GM19193 (cell line): ENCODE data around the gene BCHE.

Experiments
- POLR2A ChIP-seq: IDR thresholded peaks from 4 replicates; pipeline ENCODE4 v1.6.1; 2011; ENCODE audit not compliant: insufficient read depth, insufficient read length; ENCODE audit errors: extremely low read depth

Gene BCHE

DNA sequence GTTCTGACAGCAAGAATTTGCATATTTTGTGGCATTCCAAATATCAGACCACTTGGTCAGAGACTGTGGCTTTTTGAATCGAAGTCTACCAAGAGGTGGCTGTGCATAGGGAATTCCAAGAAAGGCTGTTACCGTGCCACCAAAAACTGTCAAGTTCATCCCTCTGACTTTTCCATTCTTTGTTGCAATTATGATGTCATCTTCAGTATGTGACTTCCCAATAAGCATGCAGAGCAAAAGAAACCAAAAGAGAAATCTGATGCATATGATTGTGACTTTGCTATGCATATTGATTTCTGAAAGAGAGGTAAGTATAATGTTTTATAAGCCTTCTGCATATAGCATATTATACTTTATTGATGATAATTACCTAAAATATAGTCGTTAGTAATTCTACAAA lies 6.5 kb downstream of the BCHE start:
- TF ChIP-seq POLR2A, result no peak

GRCh38 chr3:165827883-165828282 lies 9.3 kb downstream of the BCHE start:
- TF ChIP-seq POLR2A, result no peak

GRCh38 chr3:165827233-165827632 lies 10.0 kb downstream of the BCHE start:
- no peak for TF ChIP-seq POLR2A

GRCh38 chr3:165820671-165821123 lies 16.5 kb downstream of the BCHE start:
- TF ChIP-seq POLR2A, result no peak

DNA sequence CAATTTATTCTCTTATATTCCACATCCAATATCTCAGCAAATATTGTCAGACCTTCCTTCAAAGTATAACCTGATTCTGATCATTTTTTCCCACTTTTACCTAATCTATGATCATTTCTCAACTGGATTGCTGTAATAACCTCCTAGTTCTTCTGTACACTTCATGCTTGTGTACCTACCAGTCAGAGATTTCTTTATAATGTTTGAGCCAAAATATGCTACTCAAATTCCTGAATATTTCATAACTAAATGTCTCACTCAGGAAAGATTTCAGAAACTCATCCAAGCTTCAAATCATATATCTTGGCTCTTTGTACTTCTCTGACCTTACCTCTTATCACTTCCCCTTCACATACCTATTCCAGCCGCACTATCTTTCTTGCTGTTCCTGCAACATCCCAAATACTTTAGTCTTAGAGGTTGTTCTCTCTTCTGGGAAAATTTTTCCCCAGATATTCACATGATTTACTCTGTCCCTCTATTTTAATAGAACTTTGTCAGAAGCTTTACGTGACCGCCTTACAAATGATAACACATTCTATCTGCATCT lies 20.0 kb downstream of the BCHE start:
- TF ChIP-seq POLR2A, result no peak

DNA sequence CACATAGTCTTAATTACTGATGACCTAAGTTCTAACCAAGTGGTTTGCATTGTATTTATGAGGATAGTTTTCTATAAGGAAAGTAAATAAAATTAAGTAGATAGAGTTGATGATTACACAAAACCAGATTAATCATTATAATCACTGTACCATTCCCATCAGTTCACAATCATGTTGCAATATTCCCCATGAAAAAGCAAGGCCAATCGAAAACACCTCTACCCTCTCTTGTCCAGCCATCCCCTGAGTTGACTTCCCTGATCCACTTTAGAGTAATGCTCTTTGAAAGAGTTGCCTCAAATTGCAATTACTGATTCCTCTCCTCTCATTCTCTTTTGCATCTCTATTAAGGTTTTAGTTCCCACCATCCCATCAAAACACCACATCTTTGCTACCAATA lies 21.0 kb downstream of the BCHE start:
- TF ChIP-seq POLR2A, result no peak

DNA sequence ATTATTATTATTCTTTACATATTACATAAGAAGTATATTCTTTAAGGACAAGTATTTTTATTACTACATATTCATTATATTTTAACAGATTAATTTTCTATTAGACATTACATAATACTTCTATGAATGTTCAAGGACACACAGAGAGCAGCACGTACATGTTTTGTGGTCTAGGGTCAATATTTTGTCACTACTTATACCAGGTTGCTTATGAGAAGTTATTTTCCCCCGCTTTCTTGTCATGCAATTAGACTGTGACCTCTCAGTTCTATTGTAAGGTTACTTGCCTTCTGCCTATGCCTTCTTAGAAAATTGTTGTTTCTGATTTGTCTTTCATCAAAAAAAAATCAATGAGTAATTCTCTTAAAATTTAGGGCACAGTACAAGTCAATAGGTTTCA lies 21.5 kb downstream of the BCHE start:
- no peak for TF ChIP-seq POLR2A

DNA sequence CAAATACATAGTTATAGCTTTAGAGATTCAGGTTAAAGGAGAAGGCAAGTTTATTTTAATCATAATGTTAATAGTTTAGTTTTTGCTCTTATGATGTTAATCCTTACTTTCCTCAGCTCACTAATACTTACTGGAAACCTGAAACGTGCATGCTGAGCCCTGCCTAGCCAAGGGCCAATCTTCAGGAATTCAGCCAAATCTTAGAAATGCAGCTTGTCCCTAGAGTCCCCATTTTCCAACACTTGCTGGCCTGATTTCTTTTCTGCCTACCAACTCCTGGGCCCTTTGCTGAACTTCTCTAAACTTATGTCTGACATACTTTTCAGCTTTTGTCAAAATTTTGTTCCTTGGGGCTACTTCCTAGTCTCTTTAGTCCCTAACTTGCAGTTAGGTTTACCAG lies 22.8 kb downstream of the BCHE start:
- TF ChIP-seq POLR2A, result no peak

GRCh38 chr3:165805946-165806561 lies 31.2 kb downstream of the BCHE start:
- TF ChIP-seq POLR2A, result no peak

- TF ChIP-seq POLR2A, result no peak
Measured at GRCh38 chr3:165803471-165803870, 33.8 kb downstream of the BCHE start.

GRCh38 chr3:165800970-165801369 lies 36.3 kb downstream of the BCHE start:
- TF ChIP-seq POLR2A, result no peak

DNA sequence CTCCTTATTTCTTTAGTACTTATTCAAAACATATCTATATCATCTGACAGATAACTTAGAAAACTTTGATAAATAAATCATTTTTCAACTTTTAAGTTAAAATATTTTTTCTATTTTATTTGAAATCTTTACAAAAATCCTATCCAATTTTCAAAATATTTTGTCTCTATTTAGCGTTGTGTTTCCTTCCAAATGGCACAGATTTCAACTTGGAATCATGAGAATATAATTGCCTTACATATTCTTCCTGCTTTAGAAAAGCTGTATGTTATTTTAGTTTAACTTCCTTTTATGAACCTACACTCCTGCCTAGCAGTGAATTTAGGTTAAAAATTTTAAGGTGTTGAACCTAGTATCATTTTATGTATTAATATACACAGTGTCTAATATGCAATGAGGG lies 38.2 kb downstream of the BCHE start:
- no peak for TF ChIP-seq POLR2A

- no peak for TF ChIP-seq POLR2A
Measured at GRCh38 chr3:165797551-165797950, 39.7 kb downstream of the BCHE start.

GRCh38 chr3:165796701-165797100 lies 40.5 kb downstream of the BCHE start:
- TF ChIP-seq POLR2A, result no peak

DNA sequence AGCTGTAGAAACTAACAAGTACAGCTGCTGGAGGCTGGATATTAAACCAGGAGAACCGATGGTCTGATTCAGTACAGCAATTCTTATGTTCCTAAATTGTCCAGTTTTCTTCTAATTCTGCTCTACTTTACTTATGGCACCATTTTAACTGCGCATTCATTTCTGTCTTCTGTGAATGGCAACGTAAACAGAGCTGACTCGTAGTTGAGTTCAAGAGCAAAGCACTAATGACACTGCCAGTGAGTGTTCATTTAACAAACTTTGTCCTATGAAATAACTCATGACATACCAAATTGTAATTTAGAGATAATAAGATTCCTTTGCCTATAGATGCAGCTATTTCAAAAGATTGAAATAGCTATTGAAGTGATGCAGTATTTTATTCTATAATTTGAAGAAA lies 48.7 kb downstream of the BCHE start:
- no peak for TF ChIP-seq POLR2A

DNA sequence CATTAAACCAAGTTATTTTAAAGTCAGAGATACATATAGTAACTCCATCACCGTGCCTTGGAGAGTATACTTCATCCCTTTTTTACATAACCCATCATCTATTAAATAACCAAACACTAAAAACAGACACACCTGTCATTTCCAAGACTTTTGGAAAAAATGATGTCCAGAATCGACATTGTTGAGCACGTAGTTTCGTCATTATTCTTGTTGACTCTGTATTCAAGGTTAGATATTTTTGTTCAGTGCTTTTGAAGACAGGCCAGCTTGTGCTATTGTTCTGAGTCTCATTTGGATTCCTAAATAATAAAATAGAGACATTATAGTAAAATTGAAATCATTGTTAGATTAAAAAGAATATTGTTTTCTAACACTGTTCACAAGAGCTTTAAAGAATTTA lies 51.2 kb downstream of the BCHE start:
- TF ChIP-seq POLR2A, result no peak

DNA sequence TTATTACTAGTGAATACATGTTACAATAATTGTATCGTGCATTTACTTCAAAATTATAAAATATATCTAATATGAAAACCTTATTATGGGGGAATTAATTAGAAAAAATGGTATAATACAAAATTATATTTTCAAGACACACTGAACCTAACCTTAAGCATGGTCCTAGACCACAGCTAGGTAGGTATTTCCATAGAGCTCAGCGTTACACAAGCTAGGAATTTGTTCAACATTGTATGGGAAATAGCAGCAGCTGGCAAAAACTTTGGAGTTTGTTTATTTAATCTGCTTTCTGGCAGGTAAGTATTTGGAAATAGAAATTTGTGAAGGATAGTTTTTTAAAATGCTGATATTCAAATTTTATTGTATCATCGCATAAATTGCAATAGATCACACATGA lies 52.9 kb downstream of the BCHE start:
- TF ChIP-seq POLR2A, result no peak
